ENCODE measurements around the gene FXYD1.
"Not testable (repeated sequence)": the region's sequence is repeated elsewhere in the genome, so short reads cannot be mapped to it uniquely, and the experiment has no call there.

DNA sequence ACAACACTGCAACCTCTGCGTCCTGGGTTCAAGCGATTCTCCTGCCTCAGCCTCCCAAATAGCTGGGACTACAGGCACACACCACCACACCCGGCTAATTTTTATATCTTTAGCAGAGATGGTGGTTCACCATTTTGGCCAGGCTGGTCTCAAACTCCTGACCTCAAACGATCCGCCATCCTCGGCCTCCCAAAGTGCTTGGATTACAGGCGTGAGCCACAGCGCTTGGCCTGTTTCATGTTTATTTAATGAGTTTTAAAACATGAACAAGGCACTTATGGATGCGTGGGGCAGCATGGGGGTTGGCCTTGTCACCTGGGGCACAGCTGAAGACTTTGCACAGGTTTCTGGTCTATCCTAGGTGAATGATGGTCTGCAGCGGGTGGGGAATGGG is 14.5 kb downstream of the FXYD1 start:
- not testable (repeated sequence) for TF ChIP-seq CTCF, POLR2A (IDR thresholded peaks at IDR 0.05)

Measured in esophagus squamous epithelium (tissue), 4 donors.